Endothelial cell of umbilical vein (primary cell): Measurements from ENCODE around the gene LRAT. TPM values are rescaled to one million over a fixed set of nuclear protein-coding genes. Genes with fewer than 3 reads are reported as not detected.

ENCODE experiments used
- BruUV-seq: library from RNA; stranded (reverse); fragments of 400-500 nt; replicated peaks from 2 replicates; lab custom pipeline; 2021; lab: Mats Ljungman, UMichigan
- CTCF ChIA-PET: fragments of 300-600, 350-600 bp; sonication (Branson Sonifier 250); formaldehyde crosslinking; loops from one replicate; lab custom pipeline; 2021; ENCODE audit warnings: antibody characterized with exemption, inconsistent platforms; lab: Charles Lee
- POLR2A ChIA-PET: fragments of 300-600, 350-600 bp; sonication (Branson Sonifier 250); formaldehyde crosslinking; loops from one replicate; lab custom pipeline; 2021; ENCODE audit warnings: antibody characterized with exemption, inconsistent platforms; lab: Charles Lee
- DNase-seq: peaks from one replicate; pipeline ENCODE4 v3.0.0-alpha.2; 2011; ENCODE audit warnings: low read depth, low spot score
- FAIRE-seq: peaks from 2 replicates; lab custom pipeline; 2011; peaks lifted over from hg19 to GRCh38; lab: Jason Lieb, UNC
- H2AFZ ChIP-seq: 2 replicates; pipeline ENCODE4 v1.6.0; 2012; ENCODE audit warnings: low read depth, low read length, control low read depth, inconsistent platforms
- H3K27ac ChIP-seq: 2 replicates; pipeline ENCODE4 v1.5.1; 2011; ENCODE audit warnings: low read depth, mild to moderate bottlenecking, control low read depth, low read length, moderate library complexity; ENCODE audit not compliant: insufficient read depth
- H3K27me3 ChIP-seq, 2 experiments: 2 replicates each; pipeline versions ENCODE4 v1.6.0 to v1.6.1; 2011; ENCODE audit warnings: low read length in 2 of 2, mixed read lengths in 1 of 2; ENCODE audit not compliant: control insufficient read depth in 2 of 2, insufficient read depth in 2 of 2
- H3K36me3 ChIP-seq, 2 experiments: 2 replicates in 1 of 2; 3 replicates in 1 of 2; pipeline ENCODE4 v1.5.1; 2011; ENCODE audit warnings: low read length in 2 of 2, mild to moderate bottlenecking in 1 of 2, moderate library complexity in 1 of 2; ENCODE audit not compliant: control insufficient read depth in 2 of 2, insufficient read depth in 2 of 2; ENCODE audit errors: extremely low read depth in 1 of 2
- H3K4me1 ChIP-seq: 3 replicates; pipeline ENCODE4 v1.5.1; 2011; ENCODE audit warnings: mild to moderate bottlenecking, low read length; ENCODE audit not compliant: control insufficient read depth, insufficient read depth; ENCODE audit errors: extremely low read depth
- H3K4me2 ChIP-seq: 2 replicates; pipeline ENCODE4 v1.6.1; 2011; ENCODE audit warnings: low read length, control low read depth, mixed read lengths; ENCODE audit not compliant: insufficient read depth
- H3K4me3 ChIP-seq, 3 experiments: fragments of 200-600 bp in 1 of 3; sonication (generic), shearing (Covaris generic) in 1 of 3; replicated peaks in 1 of 3; 2 replicates each; pipeline ENCODE4 v1.5.1; 2011 to 2016; ENCODE audit warnings: control low read depth in 3 of 3, low read length in 3 of 3, mild to moderate bottlenecking in 2 of 3, inconsistent platforms in 1 of 3, low read depth in 1 of 3, moderate library complexity in 1 of 3; ENCODE audit not compliant: insufficient read depth in 1 of 3
- H3K79me2 ChIP-seq: 2 replicates; pipeline ENCODE4 v1.6.0; 2012; ENCODE audit warnings: low read length, inconsistent platforms; ENCODE audit not compliant: control insufficient read depth, insufficient read depth
- H3K9ac ChIP-seq: replicated peaks from 2 replicates; pipeline ENCODE3; 2011; ENCODE audit warnings: low read length, control low read depth; ENCODE audit not compliant: insufficient read depth; ENCODE audit errors: extremely low read depth
- H3K9me1 ChIP-seq: replicated peaks from 3 replicates; pipeline ENCODE4 v1.6.0; 2011; ENCODE audit warnings: mild to moderate bottlenecking, low read length; ENCODE audit not compliant: control insufficient read depth, insufficient read depth; ENCODE audit errors: extremely low read depth
- H3K9me3 ChIP-seq: replicated peaks from 2 replicates; pipeline ENCODE4 v1.5.1; 2012; ENCODE audit warnings: low read length, inconsistent platforms; ENCODE audit not compliant: control insufficient read depth, insufficient read depth
- H4K20me1 ChIP-seq: replicated peaks from 2 replicates; pipeline ENCODE3; 2011; ENCODE audit warnings: mild to moderate bottlenecking, low read length; ENCODE audit not compliant: control insufficient read depth, insufficient read depth; ENCODE audit errors: extremely low read depth
- FOS ChIP-seq: IDR thresholded peaks from 2 replicates; pipeline ENCODE4 v1.6.1; 2011; ENCODE audit warnings: mild to moderate bottlenecking, low read length, moderate library complexity, borderline replicate concordance; ENCODE audit not compliant: insufficient read depth
- JUN ChIP-seq: IDR thresholded peaks from 2 replicates; pipeline ENCODE4 v1.6.1; 2011; ENCODE audit warnings: borderline replicate concordance, low read depth; ENCODE audit not compliant: insufficient read length, insufficient read depth
- MYC ChIP-seq: IDR thresholded peaks from one replicate; pipeline ENCODE4 v1.6.1; 2011; ENCODE audit warnings: mild to moderate bottlenecking, low read depth, low read length
- POLR2A ChIP-seq: IDR thresholded peaks from 2 replicates; pipeline ENCODE4 v1.6.1; 2012; ENCODE audit warnings: low read depth, mild to moderate bottlenecking, control low read depth, low read length
- POLR2AphosphoS5 ChIP-seq: IDR thresholded peaks from 2 replicates; pipeline ENCODE4 v1.6.1; 2012; ENCODE audit warnings: low read depth, mild to moderate bottlenecking, control low read depth, low read length, moderate library complexity; ENCODE audit not compliant: insufficient read depth
- dilution Hi-C: fragments of 300-500 bp; cut with MboI; formaldehyde crosslinking; loops from one replicate; pipeline ENCODE4 v1.15.0; 2019; ENCODE audit warnings: low sequenced_read_pairs; ENCODE audit not compliant: extremely low pct_ligation_motif_present
- intact Hi-C: fragments of 100-400 bp; cut with micrococcal nuclease; formaldehyde crosslinking; loops from one replicate; pipeline ENCODE4 v1.10.0; 2022
- polyA plus RNA-seq, 4 experiments: library from polyadenylated mRNA; depleted of rRNA in 3 of 4; stranded (reverse) in 3 of 4; unstranded in 1 of 4; fragments of >200 nt; gene quantifications; 2 replicates each; pipeline versions ENCODE4 v1.2.1 to v1.2.3, GENCODE V29; 2011 to 2012; ENCODE audit warnings: missing spikeins in 1 of 4
- total RNA-seq: library from RNA; stranded (reverse); gene quantifications from 2 replicates; pipeline ENCODE4 v1.2.3, GENCODE V29; 2021
- TF ChIP-seq, protein P1 (sequence below), 2 donors: IDR thresholded peaks; 1 replicate in 1 of 2; 2 replicates in 1 of 2; pipeline ENCODE4 v1.5.1; 2011; ENCODE audit warnings: low read length in 2 of 2, mild to moderate bottlenecking in 2 of 2, moderate library complexity in 2 of 2, control low read depth in 1 of 2, inconsistent platforms in 1 of 2, low read depth in 1 of 2; ENCODE audit not compliant: insufficient read depth in 1 of 2; ENCODE audit errors: extremely low read depth in 1 of 2

LRAT gene
- total and polyA plus RNA-seq, 2 donors (not counting 3 experiments of a cell fraction or from before 2014, with no cell fraction given), result not detected

GRCh38 chr4:154714339-154715040 is 29.3 kb upstream of the LRAT start:
- POLR2A ChIA-PET, result no interaction called here

More at GRCh38 chr4:154714339-154715040, 29.3 kb upstream of the LRAT start:
- FAIRE-seq (no peak), DNase-seq (no peak)
- Histone ChIP-seq H3K4me3 (no peak overlapping the region), H4K20me1 (no peaks in the 10 kb centered on the region), H3K27ac (no peak overlapping the region), H3K27me3 (no peaks in the 10 kb centered on the region), H3K9me3 (no peaks in the 10 kb centered on the region), H3K4me2 (no peak overlapping the region), H3K36me3 (no peaks in the 10 kb centered on the region), H3K4me1 (no peaks in the 10 kb centered on the region), H3K9me1 (no peaks in the 10 kb centered on the region), H3K9ac (no peak overlapping the region), H2AFZ (no peak overlapping the region), H3K79me2 (no peaks in the 10 kb centered on the region)
- dilution Hi-C loops (no loop called here), intact Hi-C loops (no loop called here)
- TF ChIP-seq POLR2A, result no peak
- TF ChIP-seq, protein P1, sequence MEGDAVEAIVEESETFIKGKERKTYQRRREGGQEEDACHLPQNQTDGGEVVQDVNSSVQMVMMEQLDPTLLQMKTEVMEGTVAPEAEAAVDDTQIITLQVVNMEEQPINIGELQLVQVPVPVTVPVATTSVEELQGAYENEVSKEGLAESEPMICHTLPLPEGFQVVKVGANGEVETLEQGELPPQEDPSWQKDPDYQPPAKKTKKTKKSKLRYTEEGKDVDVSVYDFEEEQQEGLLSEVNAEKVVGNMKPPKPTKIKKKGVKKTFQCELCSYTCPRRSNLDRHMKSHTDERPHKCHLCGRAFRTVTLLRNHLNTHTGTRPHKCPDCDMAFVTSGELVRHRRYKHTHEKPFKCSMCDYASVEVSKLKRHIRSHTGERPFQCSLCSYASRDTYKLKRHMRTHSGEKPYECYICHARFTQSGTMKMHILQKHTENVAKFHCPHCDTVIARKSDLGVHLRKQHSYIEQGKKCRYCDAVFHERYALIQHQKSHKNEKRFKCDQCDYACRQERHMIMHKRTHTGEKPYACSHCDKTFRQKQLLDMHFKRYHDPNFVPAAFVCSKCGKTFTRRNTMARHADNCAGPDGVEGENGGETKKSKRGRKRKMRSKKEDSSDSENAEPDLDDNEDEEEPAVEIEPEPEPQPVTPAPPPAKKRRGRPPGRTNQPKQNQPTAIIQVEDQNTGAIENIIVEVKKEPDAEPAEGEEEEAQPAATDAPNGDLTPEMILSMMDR (IDR thresholded peaks at IDR 0.05; ENCODE audit: extremely low read depth in 1 of 2, insufficient read depth in 1 of 2, low read depth in 1 of 2, low read length in 2 of 2), result no peak
- TF ChIP-seq FOS, result no peak
- no peak for TF ChIP-seq JUN
- no peak for TF ChIP-seq MYC
- TF ChIP-seq POLR2AphosphoS5, result no peak
- CTCF ChIA-PET, result no interaction called here
- BruUV-seq, result no TSS peak
